ENCODE results near the gene CDC42SE1.
A peak's percentile ranks its signal among the peaks of the same experiment; 100 is the strongest.

DNA sequence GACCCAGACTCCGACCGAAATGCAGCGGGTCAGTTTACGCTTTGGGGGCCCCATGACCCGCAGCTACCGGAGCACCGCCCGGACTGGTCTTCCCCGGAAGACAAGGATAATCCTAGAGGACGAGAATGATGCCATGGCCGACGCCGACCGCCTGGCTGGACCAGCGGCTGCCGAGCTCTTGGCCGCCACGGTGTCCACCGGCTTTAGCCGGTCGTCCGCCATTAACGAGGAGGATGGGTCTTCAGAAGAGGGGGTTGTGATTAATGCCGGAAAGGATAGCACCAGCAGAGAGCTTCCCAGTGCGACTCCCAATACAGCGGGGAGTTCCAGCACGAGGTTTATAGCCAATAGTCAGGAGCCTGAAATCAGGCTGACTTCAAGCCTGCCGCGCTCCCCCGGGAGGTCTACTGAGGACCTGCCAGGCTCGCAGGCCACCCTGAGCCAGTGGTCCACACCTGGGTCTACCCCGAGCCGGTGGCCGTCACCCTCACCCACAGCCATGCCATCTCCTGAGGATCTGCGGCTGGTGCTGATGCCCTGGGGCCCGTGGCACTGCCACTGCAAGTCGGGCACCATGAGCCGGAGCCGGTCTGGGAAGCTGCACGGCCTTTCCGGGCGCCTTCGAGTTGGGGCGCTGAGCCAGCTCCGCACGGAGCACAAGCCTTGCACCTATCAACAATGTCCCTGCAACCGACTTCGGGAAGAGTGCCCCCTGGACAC, 11.3 kb downstream of the CDC42SE1 start:
- TF ChIP-seq, protein P1, sequence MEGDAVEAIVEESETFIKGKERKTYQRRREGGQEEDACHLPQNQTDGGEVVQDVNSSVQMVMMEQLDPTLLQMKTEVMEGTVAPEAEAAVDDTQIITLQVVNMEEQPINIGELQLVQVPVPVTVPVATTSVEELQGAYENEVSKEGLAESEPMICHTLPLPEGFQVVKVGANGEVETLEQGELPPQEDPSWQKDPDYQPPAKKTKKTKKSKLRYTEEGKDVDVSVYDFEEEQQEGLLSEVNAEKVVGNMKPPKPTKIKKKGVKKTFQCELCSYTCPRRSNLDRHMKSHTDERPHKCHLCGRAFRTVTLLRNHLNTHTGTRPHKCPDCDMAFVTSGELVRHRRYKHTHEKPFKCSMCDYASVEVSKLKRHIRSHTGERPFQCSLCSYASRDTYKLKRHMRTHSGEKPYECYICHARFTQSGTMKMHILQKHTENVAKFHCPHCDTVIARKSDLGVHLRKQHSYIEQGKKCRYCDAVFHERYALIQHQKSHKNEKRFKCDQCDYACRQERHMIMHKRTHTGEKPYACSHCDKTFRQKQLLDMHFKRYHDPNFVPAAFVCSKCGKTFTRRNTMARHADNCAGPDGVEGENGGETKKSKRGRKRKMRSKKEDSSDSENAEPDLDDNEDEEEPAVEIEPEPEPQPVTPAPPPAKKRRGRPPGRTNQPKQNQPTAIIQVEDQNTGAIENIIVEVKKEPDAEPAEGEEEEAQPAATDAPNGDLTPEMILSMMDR (IDR thresholded peaks at IDR 0.05): no peak
- TF ChIP-seq EP300 (IDR thresholded peaks at IDR 0.05) (no peak), POLR2A (IDR thresholded peaks at IDR 0.05) (peak; percentile 2 to 4)

Measured in sigmoid colon (tissue), 4 donors.